Lung (tissue), 12 donors: ENCODE measurements around the gene CDC42BPG. TPM values are rescaled to one million over a fixed set of nuclear protein-coding genes. Genes with fewer than 3 reads are reported as not detected.

Experiments used
- ATAC-seq: fragments of 200-7000 bp; cut with Tn5 transposase; one replicate; pipeline ENCODE4 v1.9.1; 2020; ENCODE audit warnings: moderate number of reproducible peaks; ENCODE audit not compliant: insufficient read depth, low FRiP score
- DNase-seq, 3 donors: peaks; one replicate each; pipeline ENCODE4 v3.0.0-alpha.2; 2013 to 2017
- H3K27ac ChIP-seq, 2 donors: one replicate each; pipeline ENCODE4 v1.5.1; 2013; ENCODE audit warnings: mild to moderate bottlenecking in 2 of 2, moderate library complexity in 2 of 2, control low read depth in 1 of 2, inconsistent platforms in 1 of 2, low read depth in 1 of 2, low read length in 1 of 2
- H3K27me3 ChIP-seq, 3 donors: one replicate each; pipeline ENCODE4 v1.5.1; 2013; ENCODE audit warnings: low read length in 2 of 3; ENCODE audit not compliant: control insufficient read depth in 3 of 3, insufficient read depth in 3 of 3
- H3K36me3 ChIP-seq, 4 donors: one replicate each; pipeline ENCODE4 v1.5.1; 2013; ENCODE audit warnings: low read length in 4 of 4, mild to moderate bottlenecking in 1 of 4, moderate library complexity in 1 of 4; ENCODE audit not compliant: control insufficient read depth in 4 of 4, insufficient read depth in 4 of 4
- H3K4me1 ChIP-seq, 5 donors: one replicate each; pipeline ENCODE4 v1.5.1; 2013; ENCODE audit warnings: low read length in 5 of 5, mild to moderate bottlenecking in 2 of 5, moderate library complexity in 1 of 5; ENCODE audit not compliant: control insufficient read depth in 5 of 5, insufficient read depth in 5 of 5
- H3K4me3 ChIP-seq: one replicate; pipeline ENCODE4 v1.5.1; 2013; ENCODE audit warnings: mild to moderate bottlenecking, control low read depth, moderate library complexity
- H3K9ac ChIP-seq, 2 donors: one replicate each; pipeline ENCODE4 v1.5.1; 2013; ENCODE audit warnings: low read length in 2 of 2, control low read depth in 1 of 2; ENCODE audit not compliant: insufficient read depth in 1 of 2
- H3K9me3 ChIP-seq, 4 donors: one replicate each; pipeline ENCODE4 v1.5.1; 2013; ENCODE audit warnings: low read length in 3 of 4, mild to moderate bottlenecking in 1 of 4, moderate library complexity in 1 of 4; ENCODE audit not compliant: control insufficient read depth in 4 of 4, insufficient read depth in 3 of 4
- CTCF ChIP-seq: IDR thresholded peaks from 2 replicates; pipeline ENCODE4 v1.5.1; 2012; ENCODE audit warnings: mild to moderate bottlenecking; ENCODE audit errors: control extremely low read depth, extremely low read depth
- WGBS, 2 donors: extraction: QIAGEN DNeasy Blood & Tissue Kit; methylation state at CpG; one replicate each; pipeline ENCODE4 v1.1.7; 2013; 5-methylcytosine and 5-hydroxymethylcytosine counted together
- polyA plus RNA-seq, 2 donors: library from polyadenylated mRNA; stranded (reverse); fragments of 200-250 nt; gene quantifications; one replicate each; pipeline ENCODE4 v1.2.1, GENCODE V29; 2013
- total RNA-seq, 2 donors: library from RNA; depleted of rRNA in 1 of 2; stranded (reverse); fragments of >200 nt in 1 of 2; gene quantifications; one replicate each; pipeline ENCODE4 v1.2.1, GENCODE V29; 2014 to 2021
- donor health status: control.
- donor health status: control.
- donor health status: Bipolar disorder and iron deficiency.
- donor health status: healthy.
- donor health status: DM: yes; HTN: yes; CAD: no.

CDC42BPG gene
- total and polyA plus RNA-seq, 4 donors: 7.1 to 23.5 (median 10.6) TPM

GRCh38 chr11:64870176-64870892 lies 25.9 kb upstream of the CDC42BPG start:
- H3K9me3 ChIP-seq: peaks cover 0 to 3% (median 0%) of the 10 kb centered on the region in 4 donors
- peak in 2 of 3 donors; percentile 43 for DNase-seq
- H3K9ac ChIP-seq: no peak overlapping the region
- 44 to 47% methylated on average over 18 to 19 of the region's 19 CpGs for WGBS, 2 donors
- no peak overlapping the region for H3K4me3 ChIP-seq
- TF ChIP-seq CTCF: no peak
- ATAC-seq: peak; percentile 29
- peaks cover 4 to 32% (median 15%) of the 10 kb centered on the region in 4 donors for H3K36me3 ChIP-seq
- peak overlapping the region; percentile 76 to 91 for H3K27ac ChIP-seq
- H3K27me3 ChIP-seq: no peaks in the 10 kb centered on the region
- H3K4me1 ChIP-seq: peaks cover 23 to 49% (median 46%) of the 10 kb centered on the region in 5 donors

GRCh38 chr11:64869571-64870175 lies 25.2 kb upstream of the CDC42BPG start:
- WGBS, 2 donors: 60 to 62% methylated on average over 9 of the region's 9 CpGs
- H3K36me3 ChIP-seq: peaks cover 4 to 32% (median 15%) of the 10 kb centered on the region in 4 donors
- DNase-seq: peak in 1 of 3 donors; percentile 37
- ATAC-seq: no peak
- H3K27ac ChIP-seq: peak overlapping the region; percentile 76 to 91
- H3K4me3 ChIP-seq: no peak overlapping the region
- peaks cover 0 to 3% (median 0%) of the 10 kb centered on the region in 4 donors for H3K9me3 ChIP-seq
- H3K9ac ChIP-seq: no peak overlapping the region
- peaks cover 23 to 53% (median 40%) of the 10 kb centered on the region in 5 donors for H3K4me1 ChIP-seq
- H3K27me3 ChIP-seq: no peaks in the 10 kb centered on the region
- no peak for TF ChIP-seq CTCF

- Histone ChIP-seq H3K9me3 (peaks cover 0 to 3% (median 0%) of the 10 kb centered on the region in 4 donors), H3K27ac (peak overlapping the region; percentile 76 to 91), H3K36me3 (peaks cover 4 to 28% (median 11%) of the 10 kb centered on the region in 4 donors), H3K9ac (no peak overlapping the region), H3K4me3 (no peak overlapping the region), H3K4me1 (peaks cover 23 to 59% (median 40%) of the 10 kb centered on the region in 5 donors), H3K27me3 (no peaks in the 10 kb centered on the region)
- ATAC-seq (peak; percentile 49), DNase-seq (no peak)
- 49 to 66% methylated on average over 21 of the region's 21 CpGs for WGBS, 2 donors
- no peak for TF ChIP-seq CTCF
Measured at GRCh38 chr11:64868904-64869570, 24.6 kb upstream of the CDC42BPG start.
